HCT116 (cell line): ENCODE results near the gene KDM2B. TPM values are rescaled to one million over a fixed set of nuclear protein-coding genes. Genes with fewer than 3 reads are reported as not detected.

Experiments
- ATAC-seq: fragments of 200-7000 bp; cut with Tn5 transposase; 2 replicates; pipeline ENCODE4 v1.9.1; 2020; ENCODE audit warnings: mild to moderate bottlenecking, moderate library complexity
- BruUV-seq: library from RNA; stranded (reverse); fragments of 400-500 nt; replicated peaks from 2 replicates; lab custom pipeline; 2021; lab: Mats Ljungman, UMichigan
- CTCF ChIA-PET: fragments of 300-600 bp; sonication (Branson Sonifier 250); formaldehyde crosslinking; loops from one replicate; lab custom pipeline; 2021; ENCODE audit warnings: antibody characterized with exemption; lab: Charles Lee
- POLR2A ChIA-PET: fragments of 300-600, 350-600 bp; sonication (Branson Sonifier 250); formaldehyde crosslinking; loops from one replicate; lab custom pipeline; 2021; ENCODE audit warnings: antibody characterized with exemption; lab: Charles Lee
- RAD21 ChIA-PET, 2 experiments: fragments of 300-600 bp; sonication (Branson Sonifier 250); formaldehyde crosslinking; loops; one replicate each; lab custom pipeline; 2023; ENCODE audit warnings: low total read pairs in 2 of 2; ENCODE audit not compliant: uncharacterized antibody in 2 of 2, unreplicated experiment in 2 of 2, low non-redundant PET in 1 of 2; lab: Charles Lee
- DNase-seq: peaks from one replicate; pipeline ENCODE4 v3.0.0-alpha.2; 2010; ENCODE audit warnings: low read depth, low spot score
- H2AFZ ChIP-seq: fragments of 200-600 bp; shearing (Covaris generic), sonication (generic); 2 replicates; pipeline ENCODE4 v1.6.1; 2017; ENCODE audit warnings: low read depth, mixed run types, mixed read lengths, antibody characterized with exemption, low read length; ENCODE audit not compliant: poor library complexity, severe bottlenecking
- H3K27ac ChIP-seq: 2 replicates; pipeline ENCODE4 v1.5.1; 2012; ENCODE audit warnings: low read depth, low read length
- H3K27me3 ChIP-seq: fragments of 200-600 bp; sonication (generic); 2 replicates; pipeline ENCODE4 v1.6.1; 2016; ENCODE audit warnings: mixed run types, low read length, mixed read lengths; ENCODE audit not compliant: insufficient read depth
- H3K36me3 ChIP-seq, 2 experiments: fragments of 200-500 bp in 1 of 2; fragments of 200-600 bp in 1 of 2; sonication (Bioruptor generic) in 1 of 2; sonication (generic) in 1 of 2; 2 replicates each; pipeline versions ENCODE4 v1.5.1 to v1.6.1; 2014 to 2016; ENCODE audit warnings: low read length in 2 of 2, inconsistent platforms in 1 of 2, mixed read lengths in 1 of 2, mixed run types in 1 of 2; ENCODE audit not compliant: insufficient read depth in 2 of 2, control insufficient read depth in 1 of 2
- H3K4me1 ChIP-seq, 2 experiments: fragments of 200-600 bp in 1 of 2; sonication (generic) in 1 of 2; 2 replicates each; pipeline versions ENCODE4 v1.5.1 to v1.6.1; 2012 to 2017; ENCODE audit warnings: low read length in 2 of 2, inconsistent platforms in 1 of 2, mild to moderate bottlenecking in 1 of 2, mixed read lengths in 1 of 2, mixed run types in 1 of 2, moderate library complexity in 1 of 2; ENCODE audit not compliant: insufficient read depth in 2 of 2, control insufficient read depth in 1 of 2
- H3K4me2 ChIP-seq: fragments of 200-600 bp; sonication (generic); 2 replicates; pipeline ENCODE4 v1.6.1; 2017; ENCODE audit warnings: mixed run types, low read length, mixed read lengths
- H3K4me3 ChIP-seq, 2 experiments: fragments of 200-600 bp in 1 of 2; sonication (generic) in 1 of 2; replicated peaks in 1 of 2; 2 replicates each; pipeline ENCODE4 v1.5.1; 2011 to 2016; ENCODE audit warnings: low read length in 2 of 2, control low read depth in 1 of 2, low read depth in 1 of 2, mild to moderate bottlenecking in 1 of 2, mixed read lengths in 1 of 2, mixed run types in 1 of 2
- H3K79me2 ChIP-seq: fragments of 200-600 bp; sonication (generic); 2 replicates; pipeline ENCODE4 v1.6.1; 2017; ENCODE audit warnings: mild to moderate bottlenecking, mixed run types, low read length, moderate library complexity, mixed read lengths; ENCODE audit not compliant: insufficient read depth
- H3K9ac ChIP-seq: fragments of 200-600 bp; sonication (generic); 2 replicates; pipeline ENCODE4 v1.6.1; 2016; ENCODE audit warnings: low read length, mixed read lengths
- H3K9me2 ChIP-seq: fragments of 200-600 bp; sonication (generic), shearing (Covaris generic); 2 replicates; pipeline ENCODE4 v1.6.1; 2017; ENCODE audit warnings: mixed run types, mild to moderate bottlenecking, moderate library complexity; ENCODE audit not compliant: insufficient read depth
- H3K9me3 ChIP-seq, 2 experiments: fragments of 200-500 bp in 1 of 2; fragments of 200-600 bp in 1 of 2; sonication (Bioruptor generic) in 1 of 2; sonication (generic) in 1 of 2; 2 replicates each; pipeline ENCODE4 v1.6.1; 2014 to 2017; ENCODE audit warnings: low read length in 2 of 2, mixed read lengths in 2 of 2, inconsistent platforms in 1 of 2, low read depth in 1 of 2, mild to moderate bottlenecking in 1 of 2, mixed run types in 1 of 2, moderate library complexity in 1 of 2; ENCODE audit not compliant: control insufficient read depth in 1 of 2, insufficient read depth in 1 of 2
- H4K20me1 ChIP-seq: fragments of 200-600 bp; sonication (generic), shearing (Covaris generic); 2 replicates; pipeline ENCODE4 v1.6.1; 2017; ENCODE audit warnings: mixed run types, mild to moderate bottlenecking, moderate library complexity; ENCODE audit not compliant: insufficient read depth
- CTCF ChIP-seq, 3 experiments: fragments of 200-600 bp in 1 of 3; sonication (generic) in 1 of 3; IDR thresholded peaks in 2 of 3; conservative IDR thresholded peaks in 1 of 3; 2 replicates each; pipeline ENCODE4 v1.5.1; 2012 to 2017; ENCODE audit warnings: low read depth in 2 of 3, low read length in 2 of 3, antibody characterized with exemption in 1 of 3, borderline replicate concordance in 1 of 3, control low read depth in 1 of 3, mild to moderate bottlenecking in 1 of 3, mixed read lengths in 1 of 3, mixed run types in 1 of 3, moderate library complexity in 1 of 3; ENCODE audit not compliant: insufficient read depth in 1 of 3
- EGR1 ChIP-seq: IDR thresholded peaks from 2 replicates; pipeline ENCODE4 v1.6.1; 2012; ENCODE audit warnings: low read depth
- EZH2phosphoT487 ChIP-seq: fragments of 200-600 bp; IDR thresholded peaks from 2 replicates; pipeline ENCODE4 v1.6.1; 2018; ENCODE audit warnings: antibody characterized with exemption, borderline replicate concordance
- JUND ChIP-seq: IDR thresholded peaks from 2 replicates; pipeline ENCODE4 v1.6.1; 2012
- POLR2AphosphoS5 ChIP-seq: IDR thresholded peaks from 2 replicates; pipeline ENCODE4 v1.6.1; 2011; ENCODE audit warnings: mild to moderate bottlenecking, low read depth, low read length, moderate library complexity
- SIN3A ChIP-seq: IDR thresholded peaks from 2 replicates; pipeline ENCODE4 v1.6.1; 2012; ENCODE audit warnings: low read depth
- SRF ChIP-seq: IDR thresholded peaks from 2 replicates; pipeline ENCODE4 v1.6.1; 2012; ENCODE audit warnings: low read depth
- ZBTB33 ChIP-seq: IDR thresholded peaks from 2 replicates; pipeline ENCODE4 v1.6.1; 2011; ENCODE audit warnings: mild to moderate bottlenecking, low read length, moderate library complexity; ENCODE audit not compliant: insufficient replicate concordance; ENCODE audit errors: extremely low read depth
- ZNF274 ChIP-seq: fragments of 200-500 bp; sonication (Bioruptor generic); IDR thresholded peaks from 2 replicates; pipeline ENCODE4 v1.6.1; 2014; ENCODE audit warnings: mild to moderate bottlenecking, low read depth, low read length, inconsistent platforms
- intact Hi-C: fragments of 100-400 bp; cut with micrococcal nuclease; formaldehyde crosslinking; loops from 2 replicates; pipeline ENCODE4 v1.10.0; 2022
- total RNA-seq: library from RNA; stranded (reverse); gene quantifications from one replicate; pipeline ENCODE4 v1.2.1, GENCODE V29; 2021; ENCODE audit not compliant: unreplicated experiment

KDM2B gene
- total RNA-seq, 1 experiment from 2014 or later = 36.7 TPM

- H3K9me3 ChIP-seq = no peaks in the 10 kb centered on the region
- 0 out of 2 replicates have a peak, but pooled peaks have one; percentile 8 for ATAC-seq
- TF ChIP-seq POLR2AphosphoS5 (no peak), ZNF274 (no peak), EZH2phosphoT487 (no peak), SRF (no peak), EGR1 (no peak)
- TF ChIP-seq, all 23 proteins: peak for 0
- Histone ChIP-seq H3K4me1 (peaks cover 9 to 12% of the 10 kb centered on the region in 2 experiments; a peak in 3 of 4 replicates), H2AFZ (peak overlapping the region; percentile 32), H3K36me3 (no peaks in the 10 kb centered on the region), H3K4me3 (no peak overlapping the region), H3K27ac (peak overlapping the region; percentile 44; the same call in 1 of the 2 replicates), H3K9ac (no peak overlapping the region), H3K4me2 (peak overlapping the region; percentile 58), H3K27me3 (no peaks in the 10 kb centered on the region), H3K9me2 (no peaks in the 10 kb centered on the region), H4K20me1 (no peaks in the 10 kb centered on the region), H3K79me2 (no peaks in the 10 kb centered on the region)
- BruUV-seq = no TSS peak
- DNase-seq = no peak
- CTCF ChIA-PET = no interaction called here
- RAD21 ChIA-PET = no interaction called here
- POLR2A ChIA-PET = no interaction called here
- intact Hi-C loops = no loop called here
These were observed 66.6 kb downstream of the KDM2B start for GRCh38 chr12:121514184-121514742.

- no TSS peak for BruUV-seq
These were observed 67.2 kb downstream of the KDM2B start for GRCh38 chr12:121513464-121514183.

More at GRCh38 chr12:121513464-121514183, 67.2 kb downstream of the KDM2B start:
- ChIA-PET RAD21 (no interaction called here), CTCF (no interaction called here)
- H3K4me2 ChIP-seq = peak overlapping the region; percentile 58
- DNase-seq = peak; percentile 64
- no peaks in the 10 kb centered on the region for H3K9me2 ChIP-seq
- TF ChIP-seq CTCF (IDR thresholded peaks at IDR 0.05 in 2 of 3, conservative IDR thresholded peaks at IDR 0.05 in 1 of 3; ENCODE audit: borderline replicate concordance in 1 of 3, insufficient read depth in 1 of 3, low read depth in 2 of 3, low read length in 2 of 3) = peak in 1 of 3 experiments; percentile 11; a peak in 1 of 6 replicates
- no peak for TF ChIP-seq SIN3A
- peak; percentile 4 for TF ChIP-seq ZBTB33
- no peak for TF ChIP-seq JUND
- TF ChIP-seq POLR2AphosphoS5 = peak; percentile 41; the same call in 1 of the 2 replicates
- TF ChIP-seq, all 23 proteins: peak for 3
- Histone ChIP-seq H3K36me3 (no peaks in the 10 kb centered on the region), H3K27ac (peak overlapping the region; percentile 44; the same call in 1 of the 2 replicates), H3K4me3 (no peak overlapping the region), H3K9ac (no peak overlapping the region), H3K9me3 (no peaks in the 10 kb centered on the region), H3K79me2 (no peaks in the 10 kb centered on the region), H3K27me3 (no peaks in the 10 kb centered on the region), H2AFZ (peak overlapping the region; percentile 32), H4K20me1 (no peaks in the 10 kb centered on the region), H3K4me1 (peaks cover 9 to 12% of the 10 kb centered on the region in 2 experiments; a peak in 3 of 4 replicates)
- POLR2A ChIA-PET = no interaction called here
- ATAC-seq = peak; percentile 100
- intact Hi-C loops = no loop called here
